ENCODE data around the gene REV1. TPM values are rescaled to one million over a fixed set of nuclear protein-coding genes. Genes with fewer than 3 reads are reported as not detected.
A peak's percentile ranks its signal among the peaks of the same experiment; 100 is the strongest.

The REV1 gene
- total and polyA plus RNA-seq, 2 experiments from 2014 or later: 32.9 to 46.7 TPM

- no peak for TF ChIP-seq REST (IDR thresholded peaks at IDR 0.05; ENCODE audit: unreplicated experiment)
- TF ChIP-seq POLR2AphosphoS5 (IDR thresholded peaks at IDR 0.05; ENCODE audit: low read depth): no peak
- no peak for TF ChIP-seq NANOG (IDR thresholded peaks at IDR 0.05; ENCODE audit: borderline replicate concordance)
- no peak for TF ChIP-seq ETS1 (IDR thresholded peaks at IDR 0.05)
These were observed 79.5 kb downstream of the REV1 start (continued) for GRCh38 chr2:99410276-99410675.

- no peaks in the 10 kb centered on the region for H3K79me2 ChIP-seq (replicated peaks; ENCODE audit: insufficient read depth)
- H3K27me3 ChIP-seq (ENCODE audit: insufficient read depth): no peaks in the 10 kb centered on the region
- peaks cover 31% of the 10 kb centered on the region for H3K36me3 ChIP-seq (ENCODE audit: insufficient read depth)
- no peak overlapping the region for H3K4me2 ChIP-seq
- no peak overlapping the region for H3K27ac ChIP-seq (ENCODE audit: low read depth)
- TF ChIP-seq EZH2phosphoT487 (IDR thresholded peaks at IDR 0.05; ENCODE audit: unreplicated experiment): no peak
- no peak overlapping the region for H3K4me3 Mint-ChIP-seq
- ATAC-seq: no peak
- no peaks in the 10 kb centered on the region for H3K4me1 ChIP-seq (ENCODE audit: insufficient read depth)
- H3F3A ChIP-seq (replicated peaks; ENCODE audit: low read depth): no peaks in the 10 kb centered on the region
- no peak overlapping the region for H3K4me3 ChIP-seq
- no peaks in the 10 kb centered on the region for H3K9me2 ChIP-seq (ENCODE audit: insufficient read depth)
- no peak overlapping the region for H3K27ac Mint-ChIP-seq
- H3K9me3 Mint-ChIP-seq: no peaks in the 10 kb centered on the region
- H4K20me1 ChIP-seq (replicated peaks; ENCODE audit: insufficient read depth): no peaks in the 10 kb centered on the region
- H3K4me1 Mint-ChIP-seq: peaks cover 24% of the 10 kb centered on the region
- H3K27me3 Mint-ChIP-seq (ENCODE audit: insufficient read depth, low read depth, poor library complexity): peaks cover 9% of the 10 kb centered on the region
- peaks cover 75% of the 10 kb centered on the region for H3K36me3 Mint-ChIP-seq (ENCODE audit: low read depth)
- H2AFZ ChIP-seq: no peak overlapping the region
- DNase-seq (ENCODE audit: low spot score): no peak
These were observed 83.7 kb downstream of the REV1 start for GRCh38 chr2:99406137-99406536.

- Histone ChIP-seq H3K4me3 (no peak overlapping the region), H3K36me3 (ENCODE audit: insufficient read depth) (peaks cover 40% of the 10 kb centered on the region), H3K9me2 (ENCODE audit: insufficient read depth) (no peaks in the 10 kb centered on the region), H3K27ac (ENCODE audit: low read depth) (no peak overlapping the region), H2AFZ (no peak overlapping the region), H3K4me2 (no peak overlapping the region), H4K20me1 (replicated peaks; ENCODE audit: insufficient read depth) (no peaks in the 10 kb centered on the region; the same call in 1 of the 2 replicates), H3K4me1 (ENCODE audit: insufficient read depth) (no peaks in the 10 kb centered on the region), H3K79me2 (replicated peaks; ENCODE audit: insufficient read depth) (no peaks in the 10 kb centered on the region), H3K27me3 (ENCODE audit: insufficient read depth) (no peaks in the 10 kb centered on the region), H3F3A (replicated peaks; ENCODE audit: low read depth) (no peaks in the 10 kb centered on the region)
- Mint-ChIP-seq H3K4me1 (peaks cover 24% of the 10 kb centered on the region), H3K9me3 (no peaks in the 10 kb centered on the region), H3K27me3 (ENCODE audit: insufficient read depth, low read depth, poor library complexity) (peaks cover 9% of the 10 kb centered on the region), H3K4me3 (no peak overlapping the region), H3K27ac (peak overlapping the region; percentile 74; the same call in 1 of the 2 replicates), H3K36me3 (ENCODE audit: low read depth) (peaks cover 74% of the 10 kb centered on the region)
- ATAC-seq (no peak), DNase-seq (ENCODE audit: low spot score) (no peak)
- TF ChIP-seq ETS1 (IDR thresholded peaks at IDR 0.05): no peak
- no peak for TF ChIP-seq CREB1 (CRISPR knock-in tag; IDR thresholded peaks at IDR 0.05; ENCODE audit: low read depth)
- no peak for TF ChIP-seq EZH2phosphoT487 (IDR thresholded peaks at IDR 0.05; ENCODE audit: unreplicated experiment)
These were observed 84.8 kb downstream of the REV1 start for GRCh38 chr2:99404797-99405669.

Measured in GM23338 (cell line).